GM12801 (cell line): ENCODE data around the gene ARRDC3.

Source experiments
- CTCF ChIP-seq: IDR thresholded peaks from one replicate; pipeline ENCODE4 v1.5.1; 2011; ENCODE audit warnings: control low read depth; ENCODE audit not compliant: insufficient read length; ENCODE audit errors: extremely low read depth

Gene ARRDC3

GRCh38 chr5:91418158-91418557 is 35.0 kb upstream of the ARRDC3 start:
- TF ChIP-seq CTCF, result no peak

GRCh38 chr5:91417219-91417618 is 34.1 kb upstream of the ARRDC3 start:
- TF ChIP-seq CTCF, result no peak

- TF ChIP-seq CTCF, result no peak
Observed at GRCh38 chr5:91416491-91416890, 33.4 kb upstream of the ARRDC3 start.

GRCh38 chr5:91409304-91409703 is 26.2 kb upstream of the ARRDC3 start:
- TF ChIP-seq CTCF, result no peak

- no peak for TF ChIP-seq CTCF
Observed at GRCh38 chr5:91408710-91409109, 25.6 kb upstream of the ARRDC3 start.

- TF ChIP-seq CTCF, result no peak
Observed at GRCh38 chr5:91407204-91407603, 24.1 kb upstream of the ARRDC3 start.

GRCh38 chr5:91403438-91403837 is 20.3 kb upstream of the ARRDC3 start:
- TF ChIP-seq CTCF, result no peak

- no peak for TF ChIP-seq CTCF
Observed at GRCh38 chr5:91401175-91401574, 18.1 kb upstream of the ARRDC3 start.
